SU-DHL-6 (cell line): Measurements from ENCODE around the gene IL21R.

Experiments used
- CTCF ChIP-seq: fragments of 200-600 bp; sonication (generic); IDR thresholded peaks from one replicate; pipeline ENCODE4 v1.5.1; 2017; ENCODE audit warnings: antibody characterized with exemption, mild to moderate bottlenecking, low read length, moderate library complexity; ENCODE audit not compliant: insufficient read depth, poor library complexity, severe bottlenecking
- EZH2phosphoT487 ChIP-seq: fragments of 200-600 bp; sonication (generic), shearing (Covaris generic); conservative IDR thresholded peaks from 2 replicates; pipeline ENCODE4 v1.6.1; 2018; ENCODE audit warnings: mild to moderate bottlenecking, antibody characterized with exemption, low read length, moderate library complexity, mixed read lengths

GRCh38 chr16:27448532-27449433, 46.8 kb downstream of the IL21R start:
- TF ChIP-seq CTCF (no peak), EZH2phosphoT487 (no peak)
